Fibroblast of lung (primary cell): ENCODE measurements around the gene PLK4. TPM values are rescaled to one million over a fixed set of nuclear protein-coding genes. Genes with fewer than 3 reads are reported as not detected.

Experiments
- DNase-seq, 2 donors: peaks; one replicate each; pipeline versions ENCODE4 v3.0.0 to v3.0.0-alpha.2; 2010; ENCODE audit warnings: low read depth in 2 of 2
- H2AFZ ChIP-seq: 2 replicates; pipeline ENCODE4 v1.5.1; 2012; ENCODE audit warnings: low read length, control low read depth, inconsistent platforms
- H3K27ac ChIP-seq: 2 replicates; pipeline ENCODE4 v1.5.1; 2011; ENCODE audit warnings: low read length, control low read depth; ENCODE audit not compliant: insufficient read depth
- H3K27me3 ChIP-seq: 2 replicates; pipeline ENCODE4 v1.5.1; 2011; ENCODE audit warnings: mild to moderate bottlenecking, low read length; ENCODE audit not compliant: control insufficient read depth, insufficient read depth
- H3K36me3 ChIP-seq: 2 replicates; pipeline ENCODE4 v1.5.1; 2011; ENCODE audit warnings: low read length; ENCODE audit not compliant: control insufficient read depth, insufficient read depth
- H3K4me1 ChIP-seq: 2 replicates; pipeline ENCODE4 v1.5.1; 2011; ENCODE audit warnings: low read length; ENCODE audit not compliant: control insufficient read depth, insufficient read depth; ENCODE audit errors: extremely low read depth
- H3K4me2 ChIP-seq: 2 replicates; pipeline ENCODE4 v1.5.1; 2011; ENCODE audit warnings: low read length, control low read depth; ENCODE audit not compliant: insufficient read depth; ENCODE audit errors: extremely low read depth
- H3K4me3 ChIP-seq, 4 experiments: fragments of 200-600 bp in 1 of 4; sonication (generic) in 1 of 4; replicated peaks in 1 of 4; 2 replicates each; pipeline ENCODE4 v1.5.1; 2011 to 2016; ENCODE audit warnings: low read length in 4 of 4, low read depth in 3 of 4, mild to moderate bottlenecking in 3 of 4, control low read depth in 2 of 4, inconsistent platforms in 1 of 4, mixed read lengths in 1 of 4; ENCODE audit not compliant: insufficient read depth in 1 of 4; ENCODE audit errors: control extremely low read depth in 1 of 4
- H3K79me2 ChIP-seq: 2 replicates; pipeline ENCODE4 v1.5.1; 2012; ENCODE audit warnings: mild to moderate bottlenecking, low read length, inconsistent platforms; ENCODE audit not compliant: control insufficient read depth, insufficient read depth
- H3K9ac ChIP-seq: 2 replicates; pipeline ENCODE4 v1.5.1; 2011; ENCODE audit warnings: mild to moderate bottlenecking, low read length, control low read depth; ENCODE audit not compliant: insufficient read depth
- H3K9me3 ChIP-seq: 2 replicates; pipeline ENCODE4 v1.5.1; 2012; ENCODE audit warnings: low read depth, low read length; ENCODE audit not compliant: control insufficient read depth, insufficient read depth
- H4K20me1 ChIP-seq: 2 replicates; pipeline ENCODE4 v1.5.1; 2011; ENCODE audit warnings: low read length; ENCODE audit not compliant: control insufficient read depth, insufficient read depth; ENCODE audit errors: extremely low read depth
- EZH2 ChIP-seq: IDR thresholded peaks from 2 replicates; pipeline ENCODE4 v1.5.1; 2012; ENCODE audit warnings: low read length, control low read depth, mild to moderate bottlenecking; ENCODE audit errors: missing control alignments
- polyA plus RNA-seq, 2 donors: library from polyadenylated mRNA; depleted of rRNA in 1 of 2; stranded (reverse) in 1 of 2; unstranded in 1 of 2; fragments of >200 nt; gene quantifications; 2 replicates each; pipeline ENCODE4 v1.2.1, GENCODE V29; 2011 to 2012; ENCODE audit warnings: missing spikeins in 1 of 2
- total RNA-seq: library from RNA; depleted of rRNA; stranded (reverse); fragments of >200 nt; gene quantifications from 2 replicates; pipeline ENCODE4 v1.2.1, GENCODE V29; 2014
- TF ChIP-seq, protein P1 (sequence below), 2 donors: IDR thresholded peaks in 1 of 2; conservative IDR thresholded peaks in 1 of 2; 1 replicate in 1 of 2; 2 replicates in 1 of 2; pipeline ENCODE4 v1.5.1; 2011 to 2012; ENCODE audit warnings: low read length in 2 of 2, control low read depth in 1 of 2, inconsistent platforms in 1 of 2, low read depth in 1 of 2, mild to moderate bottlenecking in 1 of 2

Gene PLK4
- total and polyA plus RNA-seq, 2 donors (not counting 1 experiment from before 2014, with no cell fraction given): 5.9 to 6.3 TPM

DNA sequence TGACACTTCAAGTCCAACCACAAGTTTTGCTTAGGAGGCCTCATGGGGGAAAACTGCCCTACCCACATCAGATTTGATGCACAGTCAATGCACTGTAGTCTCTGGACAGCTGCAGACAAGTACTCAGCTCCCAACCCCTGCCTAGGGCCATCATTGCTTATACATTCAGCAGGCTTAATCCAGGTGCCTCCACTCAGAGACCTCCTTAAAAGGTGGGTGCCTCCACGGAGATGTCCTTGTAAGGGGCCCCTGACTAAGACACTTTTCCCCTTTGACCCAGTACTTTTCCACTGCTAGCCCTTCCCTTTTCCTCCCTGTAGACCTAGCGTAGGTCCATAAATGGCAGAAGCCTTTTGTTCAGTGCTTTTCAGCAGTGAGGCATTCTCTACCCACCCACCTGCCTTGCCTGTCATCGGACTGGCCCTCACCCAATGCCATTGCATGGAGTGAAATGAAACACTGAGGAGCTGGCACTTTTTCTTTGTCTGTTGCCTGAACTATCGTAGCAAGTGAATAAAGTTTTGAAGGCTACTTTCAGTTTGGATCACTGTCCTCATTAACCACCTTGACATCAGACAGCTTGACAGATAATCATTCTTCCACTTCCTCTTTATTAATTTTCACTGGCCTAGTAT is 23.8 kb upstream of the PLK4 start:
- Histone ChIP-seq H3K9ac (no peak overlapping the region), H3K4me1 (peaks cover 9% of the 10 kb centered on the region), H3K27ac (no peak overlapping the region), H2AFZ (no peak overlapping the region), H3K36me3 (no peaks in the 10 kb centered on the region), H3K4me2 (peak overlapping the region; percentile 52), H3K27me3 (no peaks in the 10 kb centered on the region), H3K79me2 (no peaks in the 10 kb centered on the region), H4K20me1 (no peaks in the 10 kb centered on the region), H3K4me3 (no peak overlapping the region), H3K9me3 (no peaks in the 10 kb centered on the region)
- peak; percentile 92 to 96 for DNase-seq
- TF ChIP-seq, protein P1, sequence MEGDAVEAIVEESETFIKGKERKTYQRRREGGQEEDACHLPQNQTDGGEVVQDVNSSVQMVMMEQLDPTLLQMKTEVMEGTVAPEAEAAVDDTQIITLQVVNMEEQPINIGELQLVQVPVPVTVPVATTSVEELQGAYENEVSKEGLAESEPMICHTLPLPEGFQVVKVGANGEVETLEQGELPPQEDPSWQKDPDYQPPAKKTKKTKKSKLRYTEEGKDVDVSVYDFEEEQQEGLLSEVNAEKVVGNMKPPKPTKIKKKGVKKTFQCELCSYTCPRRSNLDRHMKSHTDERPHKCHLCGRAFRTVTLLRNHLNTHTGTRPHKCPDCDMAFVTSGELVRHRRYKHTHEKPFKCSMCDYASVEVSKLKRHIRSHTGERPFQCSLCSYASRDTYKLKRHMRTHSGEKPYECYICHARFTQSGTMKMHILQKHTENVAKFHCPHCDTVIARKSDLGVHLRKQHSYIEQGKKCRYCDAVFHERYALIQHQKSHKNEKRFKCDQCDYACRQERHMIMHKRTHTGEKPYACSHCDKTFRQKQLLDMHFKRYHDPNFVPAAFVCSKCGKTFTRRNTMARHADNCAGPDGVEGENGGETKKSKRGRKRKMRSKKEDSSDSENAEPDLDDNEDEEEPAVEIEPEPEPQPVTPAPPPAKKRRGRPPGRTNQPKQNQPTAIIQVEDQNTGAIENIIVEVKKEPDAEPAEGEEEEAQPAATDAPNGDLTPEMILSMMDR (conservative IDR thresholded peaks at IDR 0.05 in 1 of 2, IDR thresholded peaks at IDR 0.05 in 1 of 2; ENCODE audit: low read depth in 1 of 2, low read length in 2 of 2): no peak
- TF ChIP-seq EZH2: no peak

DNA sequence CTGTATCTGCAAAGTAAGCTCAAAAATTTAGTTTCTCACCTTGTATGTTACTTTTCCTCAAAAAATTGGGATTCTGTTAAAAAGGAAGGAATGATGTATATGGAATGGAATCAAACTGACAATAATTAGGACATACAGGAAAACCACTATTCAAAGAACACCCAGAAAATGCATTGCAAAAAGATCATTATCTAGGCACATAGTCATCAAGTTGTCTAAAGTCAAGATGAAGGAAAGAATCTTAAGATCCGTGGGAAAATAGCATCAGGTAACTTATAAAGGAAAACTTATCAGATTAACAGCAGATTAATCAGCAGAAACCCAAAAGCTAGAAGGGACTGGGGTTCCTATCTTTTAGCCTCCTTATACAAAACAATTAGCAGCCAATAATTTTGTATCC is 23.1 kb upstream of the PLK4 start:
- no peak for DNase-seq

DNA sequence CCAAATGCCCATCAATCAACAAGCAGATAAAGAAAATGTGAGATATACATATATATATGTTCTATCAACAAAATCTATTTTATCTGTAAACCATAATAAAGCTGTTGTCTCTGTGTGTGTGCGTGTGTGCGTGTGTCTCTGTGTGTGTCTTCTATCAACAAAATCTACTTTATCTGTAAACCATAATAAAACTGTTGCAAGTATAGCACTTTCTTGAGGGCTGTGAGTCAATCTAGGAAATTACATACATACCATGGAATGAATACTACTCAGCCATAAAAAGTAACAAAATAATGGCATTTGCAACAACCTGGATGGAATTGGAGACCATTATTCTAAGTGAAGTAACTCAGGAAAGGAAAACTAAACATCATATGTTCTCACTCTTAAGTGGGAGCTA is 12.5 kb upstream of the PLK4 start:
- no peaks in the 10 kb centered on the region for H3K27me3 ChIP-seq
- H3K4me3 ChIP-seq: no peak overlapping the region
- no peaks in the 10 kb centered on the region for H3K79me2 ChIP-seq
- H3K4me2 ChIP-seq: no peak overlapping the region
- TF ChIP-seq EZH2: no peak
- TF ChIP-seq, protein P1 (conservative IDR thresholded peaks at IDR 0.05 in 1 of 2, IDR thresholded peaks at IDR 0.05 in 1 of 2; ENCODE audit: low read depth in 1 of 2, low read length in 2 of 2): no peak
- H3K36me3 ChIP-seq: no peaks in the 10 kb centered on the region
- H4K20me1 ChIP-seq: no peaks in the 10 kb centered on the region
- peaks cover 11% of the 10 kb centered on the region for H3K4me1 ChIP-seq
- H3K9me3 ChIP-seq: no peaks in the 10 kb centered on the region
- no peak overlapping the region for H2AFZ ChIP-seq
- H3K27ac ChIP-seq: no peak overlapping the region
- H3K9ac ChIP-seq: no peak overlapping the region
- DNase-seq: peak in 1 of 2 donors; percentile 22

More for the DNA sequence above, 23.1 kb upstream of the PLK4 start:
- H4K20me1 ChIP-seq: no peaks in the 10 kb centered on the region
- TF ChIP-seq, protein P1 (conservative IDR thresholded peaks at IDR 0.05 in 1 of 2, IDR thresholded peaks at IDR 0.05 in 1 of 2; ENCODE audit: low read depth in 1 of 2, low read length in 2 of 2): no peak
- TF ChIP-seq EZH2: no peak
- H3K4me1 ChIP-seq: peaks cover 9% of the 10 kb centered on the region
- no peaks in the 10 kb centered on the region for H3K79me2 ChIP-seq
- no peaks in the 10 kb centered on the region for H3K27me3 ChIP-seq
- H2AFZ ChIP-seq: no peak overlapping the region
- no peak overlapping the region for H3K9ac ChIP-seq
- no peak overlapping the region for H3K27ac ChIP-seq
- no peak overlapping the region for H3K4me3 ChIP-seq
- H3K36me3 ChIP-seq: no peaks in the 10 kb centered on the region
- no peak overlapping the region for H3K4me2 ChIP-seq
- H3K9me3 ChIP-seq: no peaks in the 10 kb centered on the region
